Panc1 (cell line): ENCODE data around the gene STXBP1. TPM values are rescaled to one million over a fixed set of nuclear protein-coding genes. Genes with fewer than 3 reads are reported as not detected.
"Not testable (repeated sequence)": the region's sequence is repeated elsewhere in the genome, so short reads cannot be mapped to it uniquely, and the experiment has no call there.

Experiments
- ATAC-seq: fragments of 200-7000 bp; cut with Tn5 transposase; 2 replicates; pipeline ENCODE4 v1.9.1; 2020; ENCODE audit warnings: mild to moderate bottlenecking, moderate library complexity
- BruUV-seq: library from RNA; stranded (reverse); fragments of 400-500 nt; replicated peaks from 2 replicates; lab custom pipeline; 2021; lab: Mats Ljungman, UMichigan
- CTCF ChIA-PET: fragments of 300-600 bp; sonication (Branson Sonifier 250); formaldehyde crosslinking; loops from one replicate; lab custom pipeline; 2022; ENCODE audit warnings: antibody characterized with exemption; lab: Charles Lee
- POLR2A ChIA-PET: fragments of 300-600 bp; sonication (Branson Sonifier 250); formaldehyde crosslinking; loops from one replicate; lab custom pipeline; 2022; ENCODE audit warnings: antibody characterized with exemption; lab: Charles Lee
- DNase-seq: peaks from one replicate; pipeline ENCODE4 v3.0.0-alpha.2; 2010; ENCODE audit warnings: low read depth, low spot score
- H3K27ac ChIP-seq: 2 replicates; pipeline ENCODE4 v1.5.1; 2011; ENCODE audit warnings: mild to moderate bottlenecking, low read length, inconsistent platforms
- H3K27me3 ChIP-seq: fragments of 200-500 bp; sonication (Bioruptor generic); 2 replicates; pipeline ENCODE4 v1.6.0; 2014; ENCODE audit warnings: low read length, inconsistent platforms; ENCODE audit not compliant: control insufficient read depth, insufficient read depth
- H3K36me3 ChIP-seq: fragments of 200-500 bp; sonication (Bioruptor generic); 2 replicates; pipeline ENCODE4 v1.5.1; 2014; ENCODE audit warnings: inconsistent platforms, mild to moderate bottlenecking, low read length, moderate library complexity; ENCODE audit not compliant: control insufficient read depth, insufficient read depth
- H3K4me1 ChIP-seq: 2 replicates; pipeline ENCODE4 v1.5.1; 2011; ENCODE audit warnings: inconsistent platforms, mild to moderate bottlenecking, low read length, moderate library complexity; ENCODE audit not compliant: control insufficient read depth, insufficient read depth
- H3K4me3 ChIP-seq, 2 experiments: 2 replicates each; pipeline ENCODE4 v1.5.1; 2011 to 2012; ENCODE audit warnings: low read depth in 2 of 2, low read length in 2 of 2, mild to moderate bottlenecking in 2 of 2, inconsistent platforms in 1 of 2, moderate library complexity in 1 of 2
- H3K9me3 ChIP-seq: fragments of 200-500 bp; sonication (Bioruptor generic); 2 replicates; pipeline ENCODE4 v1.5.1; 2014; ENCODE audit warnings: low read depth, mild to moderate bottlenecking, inconsistent platforms, low read length, moderate library complexity; ENCODE audit not compliant: control insufficient read depth, insufficient read depth
- POLR2AphosphoS5 ChIP-seq: IDR thresholded peaks from 2 replicates; pipeline ENCODE4 v1.6.1; 2012; ENCODE audit warnings: mild to moderate bottlenecking, low read depth, low read length, moderate library complexity
- REST ChIP-seq, 2 experiments: IDR thresholded peaks; 2 replicates each; pipeline ENCODE4 v1.6.1; 2011 to 2012; ENCODE audit warnings: low read depth in 2 of 2, control low read depth in 1 of 2, low read length in 1 of 2, mild to moderate bottlenecking in 1 of 2, moderate library complexity in 1 of 2; ENCODE audit not compliant: insufficient read depth in 1 of 2
- SIN3A ChIP-seq: IDR thresholded peaks from 2 replicates; pipeline ENCODE4 v1.6.1; 2012; ENCODE audit warnings: low read depth, mild to moderate bottlenecking, low read length, moderate library complexity, borderline replicate concordance; ENCODE audit not compliant: insufficient read depth
- TCF7L2 ChIP-seq: IDR thresholded peaks from 2 replicates; pipeline ENCODE4 v1.6.1; 2011; ENCODE audit warnings: mild to moderate bottlenecking, low read depth, low read length, inconsistent platforms
- in situ Hi-C: cut with HindIII; loops from 2 replicates; pipeline ENCODE4 v1.10.0; 2016; ENCODE audit warnings: low sequenced_read_pairs, low pct_unique_long_range_greater_than_20kb
- intact Hi-C: fragments of 100-400 bp; cut with micrococcal nuclease; formaldehyde crosslinking; loops from one replicate; pipeline ENCODE4 v1.10.0; 2022; ENCODE audit not compliant: unreplicated experiment
- total RNA-seq: library from RNA; stranded (reverse); gene quantifications from one replicate; pipeline ENCODE4 v1.2.1, GENCODE V29; 2021; ENCODE audit not compliant: unreplicated experiment
- TF ChIP-seq, protein P1 (sequence below): fragments of 450-650 bp; IDR thresholded peaks from 2 replicates; pipeline ENCODE4 v1.5.1; 2017; ENCODE audit warnings: mild to moderate bottlenecking

Gene STXBP1
- total RNA-seq, 1 experiment from 2014 or later, result 67.5 TPM

DNA sequence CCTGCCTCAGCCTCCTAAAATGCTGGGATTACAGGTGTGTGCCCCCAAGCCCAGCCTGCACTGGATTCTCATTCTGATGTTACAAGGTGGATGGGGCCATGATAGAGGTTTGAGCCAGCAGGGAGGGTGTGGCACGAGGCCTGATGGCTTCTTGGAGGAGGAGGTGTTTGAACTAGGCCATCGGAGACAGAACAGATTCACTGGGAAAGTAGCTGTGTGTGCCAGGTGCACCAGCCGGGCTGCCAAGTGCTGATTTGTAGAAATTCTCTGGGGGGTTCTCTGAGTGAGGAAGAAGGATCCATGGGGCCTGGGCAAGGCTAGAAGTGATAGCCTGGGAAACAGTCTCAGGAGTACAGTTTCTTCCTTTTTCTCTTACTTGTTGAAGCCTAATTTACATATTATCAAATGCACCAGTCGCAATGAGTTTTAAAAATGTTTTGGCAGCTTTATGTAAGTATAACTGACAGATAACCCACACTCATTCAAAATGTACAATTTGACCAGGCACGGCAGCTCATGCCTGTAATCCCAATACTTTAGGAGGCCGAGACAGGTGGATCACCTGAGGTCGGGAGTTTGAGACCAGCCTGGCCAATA, 31.1 kb upstream of the STXBP1 start:
- DNase-seq (no peak), ATAC-seq (no peak)
- intact Hi-C loops (loop anchor here (10.0 kb wide), 1 partner anchor 154 kb away; the partner anchor contains the start of gene TOR2A), in situ Hi-C loops (no loop called here)
- no peak overlapping the region for H3K27ac ChIP-seq
- no peaks in the 10 kb centered on the region for H3K36me3 ChIP-seq
- no peaks in the 10 kb centered on the region for H3K27me3 ChIP-seq
- no peak overlapping the region for H3K4me3 ChIP-seq
- ChIA-PET POLR2A (no interaction called here), CTCF (no interaction called here)
- no peaks in the 10 kb centered on the region for H3K9me3 ChIP-seq
- peaks cover 16% of the 10 kb centered on the region; the same call in 1 of the 2 replicates for H3K4me1 ChIP-seq
- BruUV-seq, result no TSS peak
- TF ChIP-seq REST (IDR thresholded peaks at IDR 0.05; ENCODE audit: insufficient read depth in 1 of 2, low read depth in 2 of 2, low read length in 1 of 2) (no peak), TCF7L2 (no peak), SIN3A (no peak), POLR2AphosphoS5 (no peak)
- TF ChIP-seq, protein P1, sequence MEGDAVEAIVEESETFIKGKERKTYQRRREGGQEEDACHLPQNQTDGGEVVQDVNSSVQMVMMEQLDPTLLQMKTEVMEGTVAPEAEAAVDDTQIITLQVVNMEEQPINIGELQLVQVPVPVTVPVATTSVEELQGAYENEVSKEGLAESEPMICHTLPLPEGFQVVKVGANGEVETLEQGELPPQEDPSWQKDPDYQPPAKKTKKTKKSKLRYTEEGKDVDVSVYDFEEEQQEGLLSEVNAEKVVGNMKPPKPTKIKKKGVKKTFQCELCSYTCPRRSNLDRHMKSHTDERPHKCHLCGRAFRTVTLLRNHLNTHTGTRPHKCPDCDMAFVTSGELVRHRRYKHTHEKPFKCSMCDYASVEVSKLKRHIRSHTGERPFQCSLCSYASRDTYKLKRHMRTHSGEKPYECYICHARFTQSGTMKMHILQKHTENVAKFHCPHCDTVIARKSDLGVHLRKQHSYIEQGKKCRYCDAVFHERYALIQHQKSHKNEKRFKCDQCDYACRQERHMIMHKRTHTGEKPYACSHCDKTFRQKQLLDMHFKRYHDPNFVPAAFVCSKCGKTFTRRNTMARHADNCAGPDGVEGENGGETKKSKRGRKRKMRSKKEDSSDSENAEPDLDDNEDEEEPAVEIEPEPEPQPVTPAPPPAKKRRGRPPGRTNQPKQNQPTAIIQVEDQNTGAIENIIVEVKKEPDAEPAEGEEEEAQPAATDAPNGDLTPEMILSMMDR, result no peak

DNA sequence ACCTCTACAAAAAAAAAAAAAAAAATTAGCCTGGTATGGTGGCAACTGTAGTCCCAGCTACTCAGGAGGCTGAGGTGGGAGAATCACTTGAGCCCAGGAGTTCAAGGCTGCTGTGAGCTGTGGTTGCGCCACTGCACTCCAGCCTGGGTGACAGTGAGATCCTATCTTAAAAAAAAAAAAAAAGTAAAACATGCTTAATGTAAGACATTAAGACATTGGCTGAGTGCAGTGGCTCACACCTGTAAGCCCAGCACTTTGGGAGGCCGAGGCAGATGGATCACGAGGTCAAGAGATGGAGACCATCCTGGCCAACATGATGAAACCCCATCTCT, 27.6 kb upstream of the STXBP1 start:
- in situ Hi-C loops, BruUV-seq, H3K27me3 ChIP-seq, ATAC-seq, H3K36me3 ChIP-seq, H3K4me3 ChIP-seq, DNase-seq, H3K9me3 ChIP-seq: not testable (repeated sequence)
- Histone ChIP-seq H3K4me1 (peaks cover 10% of the 10 kb centered on the region; the same call in 1 of the 2 replicates), H3K27ac (0 out of 2 replicates have a peak overlapping the region, but pooled peaks have one; percentile 34)
- ChIA-PET POLR2A (interaction anchor here (0.7 kb wide), 1 partner anchor 37 kb away, joined by 3 read pairs; no protein-coding TSS in a partner anchor), CTCF (interaction anchor here (0.7 to 0.9 kb wide), 3 partner anchors 69 to 114 kb away, joined by 5 read pairs; no protein-coding TSS in a partner anchor)
- intact Hi-C loops, result loop anchor here (10.0 kb wide), 1 partner anchor 150 kb away; the partner anchor contains the start of gene TOR2A
